ENCODE data around the gene PIF1. TPM values are rescaled to one million over a fixed set of nuclear protein-coding genes. Genes with fewer than 3 reads are reported as not detected.
A peak's percentile ranks its signal among the peaks of the same experiment; 100 is the strongest.
"Not testable (repeated sequence)": the region's sequence is repeated elsewhere in the genome, so short reads cannot be mapped to it uniquely, and the experiment has no call there.

Gene PIF1
- total RNA-seq, 2 experiments from 2014 or later: 30.0 to 36.3 TPM

DNA sequence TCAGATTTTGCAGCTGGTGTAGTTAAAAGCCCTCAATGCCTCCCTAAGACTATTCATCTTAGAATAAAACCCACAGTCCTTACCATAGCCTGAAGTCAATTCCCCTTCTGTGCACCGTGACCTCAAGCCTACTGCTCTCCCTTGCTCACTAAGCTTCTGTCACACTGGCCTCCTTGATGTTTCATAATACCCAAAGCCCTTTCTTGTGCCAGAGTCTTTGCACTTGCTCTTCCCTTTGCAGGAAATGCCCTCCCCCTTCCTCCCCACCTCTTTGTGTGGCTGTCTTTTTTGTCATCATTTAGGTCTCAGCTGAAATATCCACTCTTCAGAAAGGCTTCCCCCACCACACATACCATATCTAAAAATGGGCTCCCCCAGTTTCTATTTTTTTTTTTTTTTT is 12.1 kb upstream of the PIF1 start:
- H3K27ac Mint-ChIP-seq: peak overlapping the region; percentile 8
- H3K36me3 Mint-ChIP-seq (ENCODE audit: low read depth): no peaks in the 10 kb centered on the region
- DNase-seq (peak; percentile 50), ATAC-seq (no peak)
- intact Hi-C loops (cut with DNase I, micrococcal nuclease): loop anchor here (2.0 to 5.0 kb wide), 2 partner anchors 55 to 190 kb away; partner anchors contain the start of gene MTFMT (in 1 of the 2)
- no peak overlapping the region for H3K4me3 Mint-ChIP-seq
- H3K9me3 Mint-ChIP-seq (ENCODE audit: low read depth): peaks cover 4% of the 10 kb centered on the region
- CTCF ChIA-PET: interaction anchor here (0.6 to 2.5 kb wide), 6 partner anchors 11 to 979 kb away, joined by 3 to 14 read pairs (median 7); partner anchors contain the start of gene PIF1
- H3K4me1 Mint-ChIP-seq: peaks cover 43% of the 10 kb centered on the region
- POLR2A ChIA-PET: interaction anchor here (0.6 kb wide), 1 partner anchor 467 kb away, joined by 4 read pairs; no protein-coding TSS in a partner anchor
- H3K27me3 Mint-ChIP-seq: no peaks in the 10 kb centered on the region

DNA sequence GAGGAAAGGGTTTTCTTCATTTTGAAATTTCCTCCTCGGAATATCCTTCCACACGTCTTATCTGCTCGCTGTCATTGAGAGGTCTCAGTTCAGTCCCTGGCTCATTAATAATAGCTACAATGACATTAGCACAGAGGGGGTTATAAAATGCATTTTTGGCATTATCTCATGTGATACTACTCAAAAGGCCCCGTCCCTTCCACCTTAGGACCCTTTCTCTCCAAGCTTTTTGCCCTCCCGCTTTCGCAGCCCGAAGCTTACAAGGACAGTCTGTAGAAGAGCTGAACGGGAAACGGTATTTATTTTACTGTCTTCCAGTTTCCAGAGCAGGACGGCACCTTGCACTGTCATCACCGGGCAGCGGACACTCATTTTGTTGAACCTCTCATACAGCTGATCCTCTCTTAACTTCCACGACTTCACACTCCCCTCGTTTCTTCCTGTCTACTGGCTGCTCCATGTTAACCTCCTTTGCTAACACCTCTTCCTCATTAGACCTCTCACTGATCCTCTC is 10.6 kb upstream of the PIF1 start:
- Mint-ChIP-seq H3K4me1 (peaks cover 43% of the 10 kb centered on the region), H3K36me3 (ENCODE audit: low read depth) (no peaks in the 10 kb centered on the region), H3K27ac (peak overlapping the region; percentile 30), H3K27me3 (no peaks in the 10 kb centered on the region), H3K9me3 (ENCODE audit: low read depth) (peaks cover 4% of the 10 kb centered on the region), H3K4me3 (peak overlapping the region; percentile 56)
- intact Hi-C loops (cut with DNase I, micrococcal nuclease): loop anchor here (2.0 to 5.0 kb wide), 2 partner anchors 57 to 191 kb away; partner anchors contain the start of gene MTFMT (in 1 of the 2)
- ATAC-seq: peak; percentile 4
- ChIA-PET CTCF (interaction anchor here (0.5 to 1.6 kb wide), 13 partner anchors 10 to 326 kb away, joined by 3 to 17 read pairs (median 4); partner anchors contain the start of gene PIF1), POLR2A (interaction anchor here (0.7 to 1.5 kb wide), 3 partner anchors 58 to 405 kb away, joined by 3 to 7 read pairs (median 5); no protein-coding TSS in a partner anchor)
- no peak for DNase-seq

DNA sequence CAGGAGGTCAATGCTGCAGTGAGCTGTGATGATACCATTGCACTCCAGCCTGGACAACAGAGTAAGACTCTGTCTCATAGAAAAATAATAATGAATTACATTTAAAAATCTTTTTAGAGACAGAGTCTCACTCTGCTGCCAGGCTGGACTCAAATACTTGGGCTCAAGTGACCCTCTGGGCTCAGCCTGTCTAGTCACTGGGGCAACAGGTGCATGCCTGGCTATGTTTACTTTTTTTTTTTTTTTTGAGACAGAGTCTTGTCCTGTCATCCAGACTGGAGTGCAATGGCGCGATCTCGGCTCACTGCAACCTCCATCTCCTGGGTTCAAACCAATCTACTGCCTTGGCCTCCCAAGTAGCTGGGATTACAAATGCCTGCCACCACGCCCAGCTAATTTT is 8.2 kb upstream of the PIF1 start:
- POLR2A ChIA-PET: interaction anchor here (0.6 kb wide), 1 partner anchor 612 kb away, joined by 9 read pairs; no protein-coding TSS in a partner anchor
- intact Hi-C loops (cut with DNase I, micrococcal nuclease): loop anchor here in 1 of 2 experiments (2.0 kb wide), 1 partner anchor 299 kb away; the partner anchor contains the start of gene PDCD7
- no peak overlapping the region for H3K4me3 Mint-ChIP-seq
- no peak overlapping the region for H3K27ac Mint-ChIP-seq
- CTCF ChIA-PET: no interaction called here
- H3K27me3 Mint-ChIP-seq: no peaks in the 10 kb centered on the region
- ATAC-seq (no peak), DNase-seq (no peak)
- peaks cover 4% of the 10 kb centered on the region for H3K9me3 Mint-ChIP-seq (ENCODE audit: low read depth)
- no peaks in the 10 kb centered on the region for H3K36me3 Mint-ChIP-seq (ENCODE audit: low read depth)
- peaks cover 32% of the 10 kb centered on the region for H3K4me1 Mint-ChIP-seq

DNA sequence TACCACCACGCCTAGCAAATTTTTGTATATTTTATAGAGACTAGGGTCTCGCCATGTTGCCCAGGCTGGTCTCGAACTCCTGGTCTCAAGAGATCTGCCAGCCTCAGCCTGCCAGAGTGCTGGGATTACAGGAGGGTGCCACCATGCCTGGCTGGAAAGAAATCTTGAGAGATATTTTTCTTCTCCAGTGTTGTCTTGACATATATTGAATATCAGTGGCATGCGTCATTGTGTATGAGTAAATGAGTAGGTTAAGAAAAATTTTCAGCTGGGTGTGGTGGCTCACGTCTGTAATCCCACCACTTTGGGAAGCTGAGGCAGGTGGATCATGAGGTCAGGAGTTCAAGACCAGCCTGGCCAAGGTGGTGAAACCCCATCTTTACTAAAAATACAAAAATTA is 3.5 kb upstream of the PIF1 start:
- Mint-ChIP-seq H3K27me3 (peaks cover 3% of the 10 kb centered on the region), H3K4me1 (peaks cover 14% of the 10 kb centered on the region), H3K27ac (no peak overlapping the region), H3K9me3 (ENCODE audit: low read depth) (no peaks in the 10 kb centered on the region), H3K36me3 (ENCODE audit: low read depth) (peaks cover 3% of the 10 kb centered on the region), H3K4me3 (no peak overlapping the region)
- DNase-seq: no peak
- POLR2A ChIA-PET: no interaction called here
- CTCF ChIA-PET: no interaction called here
- no peak for ATAC-seq
- intact Hi-C loops (cut with DNase I, micrococcal nuclease): loop anchor here in 1 of 2 experiments (10.0 kb wide), 1 partner anchor 664 kb away; the partner anchor contains the start of gene PPIB

DNA sequence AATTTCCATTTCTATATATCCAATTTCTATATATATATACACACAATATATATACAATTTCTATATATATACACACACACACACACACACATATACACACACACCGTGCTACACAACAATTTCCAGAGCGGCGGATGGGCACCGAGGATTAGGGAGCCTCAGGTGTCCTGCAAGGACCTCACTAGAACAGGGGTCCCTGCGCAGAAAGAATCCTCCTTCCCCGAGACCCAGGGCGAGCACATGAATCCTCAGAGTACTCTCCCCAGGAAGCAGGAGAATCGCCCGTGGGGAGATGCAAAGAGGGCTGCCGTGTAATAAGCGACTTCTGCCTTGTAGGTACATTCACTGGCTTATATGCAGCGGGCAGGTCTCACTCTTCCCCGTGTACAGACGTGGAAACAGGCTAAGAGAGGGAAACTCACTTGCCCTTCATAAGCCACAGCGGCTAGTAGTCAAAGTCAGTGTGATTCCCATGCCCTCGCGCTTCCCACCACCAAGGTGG is 467 bp downstream of the PIF1 start:
- Mint-ChIP-seq H3K36me3 (ENCODE audit: low read depth) (peaks cover 19% of the 10 kb centered on the region), H3K4me3 (peak overlapping the region; percentile 87), H3K4me1 (peaks cover 22% of the 10 kb centered on the region), H3K9me3 (ENCODE audit: low read depth) (no peaks in the 10 kb centered on the region), H3K27ac (peak overlapping the region; percentile 63), H3K27me3 (peaks cover 6% of the 10 kb centered on the region)
- DNase-seq (peak; percentile 42), ATAC-seq (peak; percentile 18)
- CTCF ChIA-PET: interaction anchor here (0.8 to 2.2 kb wide), 8 partner anchors 11 to 97 kb away, joined by 3 to 17 read pairs (median 4); no protein-coding TSS in a partner anchor
- POLR2A ChIA-PET: interaction anchor here (0.6 to 1.1 kb wide), 3 partner anchors 19 to 591 kb away, joined by 3 to 4 read pairs (median 3); no protein-coding TSS in a partner anchor
- intact Hi-C loops (cut with DNase I, micrococcal nuclease): loop anchor here (1.0 to 10.0 kb wide), 9 partner anchors 10 to 660 kb away; partner anchors contain the start of genes PLEKHO2 (in 1 of the 2), PPIB (in 1 of the 2) and SPG21 (in 1 of the 2)

DNA sequence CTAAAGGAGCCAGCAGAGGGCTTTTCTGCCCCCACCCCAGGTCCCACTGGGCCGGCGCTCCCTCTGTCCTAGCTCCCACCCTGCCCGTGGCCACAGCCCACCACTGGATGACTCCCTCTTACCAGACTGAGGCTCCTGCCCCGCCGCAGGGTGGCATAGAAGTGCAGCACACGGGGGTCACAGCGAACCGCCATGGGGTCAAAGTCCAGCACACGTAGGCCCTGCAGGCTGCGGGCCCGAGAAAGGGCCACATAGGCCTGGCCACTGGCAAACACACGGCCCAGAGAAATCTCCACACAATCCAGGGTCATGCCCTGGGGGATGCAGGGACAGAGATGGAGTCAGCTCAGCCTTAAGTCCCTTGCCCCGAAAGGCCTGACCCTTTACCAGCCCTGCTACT is 9.0 kb downstream of the PIF1 start:
- Mint-ChIP-seq H3K4me3 (no peak overlapping the region), H3K27ac (no peak overlapping the region), H3K4me1 (no peaks in the 10 kb centered on the region), H3K27me3 (no peaks in the 10 kb centered on the region), H3K36me3 (ENCODE audit: low read depth) (peaks cover 2% of the 10 kb centered on the region), H3K9me3 (ENCODE audit: low read depth) (no peaks in the 10 kb centered on the region)
- DNase-seq: no peak
- intact Hi-C loops (cut with DNase I, micrococcal nuclease): no loop called here
- no peak for ATAC-seq
- POLR2A ChIA-PET: no interaction called here
- CTCF ChIA-PET: interaction anchor here (0.7 kb wide), 1 partner anchor 708 kb away, joined by 3 read pairs; no protein-coding TSS in a partner anchor

DNA sequence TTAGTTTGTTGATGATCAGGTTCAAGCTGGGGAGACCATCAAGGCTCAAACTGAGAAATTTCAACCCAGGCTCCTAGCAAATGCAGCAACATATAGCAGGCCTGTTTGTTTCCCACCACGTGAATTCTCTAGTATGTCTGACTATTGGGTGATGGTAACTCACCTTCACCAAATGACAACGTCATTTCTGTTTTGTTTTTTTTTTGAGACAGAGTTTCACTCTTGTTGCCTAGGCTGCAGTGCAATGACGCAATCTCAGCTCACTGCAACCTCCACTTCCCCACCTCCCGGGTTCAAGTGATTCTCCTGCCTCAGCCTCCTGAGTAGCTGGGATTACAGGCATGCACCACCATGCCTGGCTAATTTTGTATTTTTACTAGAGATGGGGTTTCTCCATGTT is 10.5 kb downstream of the PIF1 start:
- H3K27me3 Mint-ChIP-seq, DNase-seq: not testable (repeated sequence)

DNA sequence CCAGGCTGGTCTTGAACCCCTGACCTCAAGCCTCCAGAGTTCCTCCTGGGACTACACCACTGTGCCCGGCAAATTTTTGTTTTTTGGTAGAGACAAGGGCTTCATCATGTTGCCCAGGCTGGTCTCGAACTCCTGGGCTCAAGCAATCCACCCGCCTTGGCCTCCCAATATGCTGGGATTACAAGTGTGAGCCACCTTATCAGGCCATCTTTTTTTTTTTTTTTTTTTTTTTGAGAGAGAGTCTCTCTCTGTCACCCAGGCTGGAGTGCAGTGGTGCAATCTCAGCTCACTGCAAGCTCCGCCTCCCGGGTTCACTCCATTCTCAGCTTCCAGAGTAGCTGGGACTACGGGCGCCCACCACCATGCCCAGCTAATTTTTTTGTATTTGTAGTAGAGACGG is 11.2 kb downstream of the PIF1 start:
- H3K36me3 Mint-ChIP-seq (ENCODE audit: low read depth); H3K27ac Mint-ChIP-seq; POLR2A ChIA-PET; H3K9me3 Mint-ChIP-seq (ENCODE audit: low read depth); intact Hi-C loops (cut with DNase I, micrococcal nuclease); H3K4me3 Mint-ChIP-seq; H3K27me3 Mint-ChIP-seq; H3K4me1 Mint-ChIP-seq; ATAC-seq; DNase-seq: not testable (repeated sequence)
- CTCF ChIA-PET: interaction anchor here (0.7 to 1.7 kb wide), 3 partner anchors 13 to 83 kb away, joined by 3 read pairs; no protein-coding TSS in a partner anchor

More for the DNA sequence above, 10.5 kb downstream of the PIF1 start:
- H3K27ac Mint-ChIP-seq; intact Hi-C loops (cut with DNase I, micrococcal nuclease); H3K36me3 Mint-ChIP-seq (ENCODE audit: low read depth); H3K9me3 Mint-ChIP-seq (ENCODE audit: low read depth); POLR2A ChIA-PET; H3K4me3 Mint-ChIP-seq; H3K4me1 Mint-ChIP-seq: not testable (repeated sequence)
- ATAC-seq: peak; percentile 32
- CTCF ChIA-PET: interaction anchor here (0.9 to 1.7 kb wide), 2 partner anchors 14 to 84 kb away, joined by 3 read pairs; no protein-coding TSS in a partner anchor

DNA sequence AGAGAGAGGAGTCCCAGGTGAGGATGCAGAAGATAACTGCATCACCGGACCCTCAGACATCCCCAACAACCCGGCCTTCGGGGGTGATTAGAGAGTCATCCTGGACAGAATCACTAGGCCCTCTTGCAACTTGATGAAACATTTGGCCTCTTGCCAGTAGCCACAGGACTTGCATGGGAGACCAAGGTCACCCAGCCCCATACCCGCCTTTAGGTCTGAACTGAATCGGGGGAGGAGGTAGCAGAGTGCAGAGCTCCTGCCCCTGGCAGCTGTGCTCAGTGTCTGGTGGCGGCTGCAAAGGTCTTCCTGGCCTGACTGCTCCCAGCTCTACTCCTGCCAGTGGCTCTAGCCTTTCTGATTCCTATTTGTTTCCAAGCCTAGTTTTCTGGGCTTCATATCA is 12.4 kb downstream of the PIF1 start:
- Mint-ChIP-seq H3K36me3 (ENCODE audit: low read depth) (no peaks in the 10 kb centered on the region), H3K4me1 (no peaks in the 10 kb centered on the region), H3K27me3 (peaks cover 3% of the 10 kb centered on the region), H3K4me3 (no peak overlapping the region), H3K9me3 (ENCODE audit: low read depth) (no peaks in the 10 kb centered on the region), H3K27ac (no peak overlapping the region)
- ChIA-PET POLR2A (no interaction called here), CTCF (interaction anchor here (1.2 kb wide), 1 partner anchor 85 kb away, joined by 7 read pairs; no protein-coding TSS in a partner anchor)
- intact Hi-C loops (cut with DNase I, micrococcal nuclease): no loop called here
- DNase-seq: no peak
- ATAC-seq: no peak

DNA sequence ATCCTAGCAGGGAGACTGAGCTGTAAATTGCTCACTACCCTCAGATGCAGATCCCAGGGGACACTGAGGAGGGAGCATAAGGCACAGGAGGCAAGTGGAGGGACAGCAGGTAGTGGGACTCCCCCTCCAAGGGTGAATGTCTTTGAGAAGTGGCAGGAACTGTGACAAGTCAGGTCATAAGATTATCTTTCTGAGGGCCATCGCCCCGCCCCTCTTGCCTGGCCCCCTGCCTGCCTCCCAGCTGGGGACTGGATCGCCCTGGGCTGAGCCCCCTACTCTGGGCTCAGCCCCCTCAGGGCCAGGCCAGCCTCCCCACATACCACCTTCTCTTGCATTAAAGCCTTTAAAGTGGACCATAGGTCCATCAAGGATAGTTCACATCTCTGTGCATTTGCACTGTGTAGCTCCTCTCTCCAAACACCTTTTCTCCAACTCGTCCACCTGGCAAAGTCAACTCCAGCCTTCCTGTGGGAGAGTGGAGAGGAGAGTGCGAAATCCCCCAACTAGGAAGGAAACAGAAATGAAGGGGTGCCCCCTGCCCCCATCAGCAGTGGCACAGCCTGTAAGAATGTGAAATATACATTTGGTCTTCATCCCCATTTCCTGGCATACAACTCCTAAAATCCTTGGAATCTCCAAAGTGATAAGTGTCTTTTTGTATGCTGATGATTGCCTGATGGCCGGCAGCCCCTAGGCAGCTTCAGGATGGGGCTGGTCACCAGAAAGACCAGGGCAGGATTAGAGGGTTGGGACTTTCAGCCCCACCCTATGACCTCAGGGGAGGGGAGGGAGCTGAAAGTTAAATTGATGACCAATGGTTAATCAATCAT is 14.7 kb downstream of the PIF1 start:
- Mint-ChIP-seq H3K27ac (no peak overlapping the region), H3K4me3 (no peak overlapping the region), H3K27me3 (peaks cover 3% of the 10 kb centered on the region), H3K9me3 (ENCODE audit: low read depth) (no peaks in the 10 kb centered on the region), H3K4me1 (no peaks in the 10 kb centered on the region), H3K36me3 (ENCODE audit: low read depth) (no peaks in the 10 kb centered on the region)
- POLR2A ChIA-PET: interaction anchor here (1.0 kb wide), 1 partner anchor 45 kb away, joined by 3 read pairs; no protein-coding TSS in a partner anchor
- ATAC-seq (no peak), DNase-seq (no peak)
- CTCF ChIA-PET: interaction anchor here (0.6 to 5.2 kb wide), 27 partner anchors 9 to 323 kb away, joined by 3 to 54 read pairs (median 6); partner anchors contain the start of genes PDCD7 and PIF1
- intact Hi-C loops (cut with DNase I, micrococcal nuclease): loop anchor here (1.0 to 2.0 kb wide), 3 partner anchors 79 to 124 kb away; no protein-coding TSS in a partner anchor
